ENCODE results near the gene AEN.

Gene AEN

DNA sequence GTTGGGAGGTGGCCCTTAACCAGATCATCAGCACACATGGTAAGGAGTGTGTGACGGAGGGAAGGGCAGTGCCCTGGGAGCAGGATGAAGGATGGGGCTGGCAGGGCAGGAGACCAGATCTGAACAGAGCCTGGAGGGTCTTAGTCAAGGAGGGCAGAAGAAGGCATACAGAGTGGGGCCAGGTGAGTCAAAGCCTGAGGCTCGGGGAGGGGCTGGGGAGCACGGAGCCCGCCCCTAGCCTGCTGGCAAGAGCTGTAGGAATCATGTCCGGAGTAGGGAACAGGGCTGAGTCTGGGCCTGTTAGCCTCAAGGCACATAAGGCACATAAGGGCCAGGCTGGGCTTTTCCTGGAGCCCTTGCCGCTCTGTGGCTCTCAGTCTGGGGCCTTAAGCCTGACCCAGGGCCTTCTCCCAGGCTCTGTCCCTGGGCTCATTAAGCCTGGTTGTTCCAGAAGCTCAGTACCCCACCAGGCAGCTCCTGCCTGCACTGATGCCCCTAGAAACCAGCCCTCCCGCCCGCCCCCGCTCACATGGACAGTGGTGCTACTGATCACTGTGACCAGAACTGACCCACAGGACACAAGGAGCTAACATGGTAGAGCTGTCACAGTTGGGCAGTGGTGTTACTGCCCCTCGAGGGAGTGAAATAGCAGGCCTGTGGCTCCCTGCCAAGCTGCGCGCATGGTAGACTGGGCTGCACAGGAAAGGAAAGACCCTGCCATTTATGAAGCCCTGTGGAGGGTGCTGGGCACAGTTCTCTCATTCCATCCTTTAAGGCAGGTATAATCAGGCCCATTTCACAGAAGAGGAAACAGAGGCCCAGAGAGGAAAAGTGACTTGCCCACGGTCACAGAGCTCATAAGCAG is 32.3 kb downstream of the AEN start:
- DNase-seq (ENCODE audit: low read depth) = no peak
- no peak overlapping the region for H3K4me3 ChIP-seq (ENCODE audit: low read depth, low read length)
- TF ChIP-seq, protein P1, sequence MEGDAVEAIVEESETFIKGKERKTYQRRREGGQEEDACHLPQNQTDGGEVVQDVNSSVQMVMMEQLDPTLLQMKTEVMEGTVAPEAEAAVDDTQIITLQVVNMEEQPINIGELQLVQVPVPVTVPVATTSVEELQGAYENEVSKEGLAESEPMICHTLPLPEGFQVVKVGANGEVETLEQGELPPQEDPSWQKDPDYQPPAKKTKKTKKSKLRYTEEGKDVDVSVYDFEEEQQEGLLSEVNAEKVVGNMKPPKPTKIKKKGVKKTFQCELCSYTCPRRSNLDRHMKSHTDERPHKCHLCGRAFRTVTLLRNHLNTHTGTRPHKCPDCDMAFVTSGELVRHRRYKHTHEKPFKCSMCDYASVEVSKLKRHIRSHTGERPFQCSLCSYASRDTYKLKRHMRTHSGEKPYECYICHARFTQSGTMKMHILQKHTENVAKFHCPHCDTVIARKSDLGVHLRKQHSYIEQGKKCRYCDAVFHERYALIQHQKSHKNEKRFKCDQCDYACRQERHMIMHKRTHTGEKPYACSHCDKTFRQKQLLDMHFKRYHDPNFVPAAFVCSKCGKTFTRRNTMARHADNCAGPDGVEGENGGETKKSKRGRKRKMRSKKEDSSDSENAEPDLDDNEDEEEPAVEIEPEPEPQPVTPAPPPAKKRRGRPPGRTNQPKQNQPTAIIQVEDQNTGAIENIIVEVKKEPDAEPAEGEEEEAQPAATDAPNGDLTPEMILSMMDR (IDR thresholded peaks at IDR 0.05; ENCODE audit: low read depth, low read length, missing control alignments) = no peak
- in situ Hi-C loops (cut with HindIII; ENCODE audit: low sequenced_read_pairs) = loop anchor here (25.0 kb wide), 1 partner anchor 359 kb away; no protein-coding TSS in a partner anchor

DNA sequence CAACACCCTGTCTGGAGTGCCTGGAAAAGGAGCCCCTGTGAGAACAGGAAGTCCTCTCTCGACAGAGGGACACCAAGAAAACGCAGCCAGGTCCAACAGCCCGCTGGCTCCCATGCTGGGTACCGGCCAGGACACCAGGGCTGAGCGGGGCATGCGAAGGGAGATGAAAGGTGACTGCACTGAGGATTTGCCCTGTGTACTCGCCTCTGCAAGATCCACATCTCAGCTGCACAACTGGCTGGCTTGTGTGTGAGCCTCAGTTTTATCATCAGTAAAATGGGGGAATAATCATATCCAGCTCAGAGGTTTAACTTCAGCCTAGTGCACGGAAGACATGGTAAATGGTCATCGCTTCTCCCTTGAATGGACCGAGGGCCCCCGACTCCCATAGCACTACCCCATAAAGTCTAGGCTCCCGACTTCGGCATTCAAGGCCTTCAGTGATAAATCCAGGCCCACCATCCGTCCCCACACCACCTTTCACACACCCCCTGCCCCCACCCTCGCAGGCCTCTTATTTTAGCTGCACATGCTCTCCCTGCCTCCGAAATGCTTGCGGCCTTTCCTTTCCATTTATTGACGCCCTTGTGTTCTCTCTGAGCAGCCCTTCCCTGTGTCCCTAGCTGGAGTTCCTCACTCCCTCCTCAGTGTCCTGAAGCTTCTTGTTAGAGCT is 33.4 kb downstream of the AEN start:
- TF ChIP-seq, protein P1 (IDR thresholded peaks at IDR 0.05; ENCODE audit: low read depth, low read length, missing control alignments) = no peak
- no peak for DNase-seq (ENCODE audit: low read depth)
- H3K4me3 ChIP-seq (ENCODE audit: low read depth, low read length) = no peak overlapping the region
- in situ Hi-C loops (cut with HindIII; ENCODE audit: low sequenced_read_pairs) = loop anchor here (25.0 kb wide), 1 partner anchor 358 kb away; no protein-coding TSS in a partner anchor

- no peak for DNase-seq (ENCODE audit: low read depth)
- H3K4me3 ChIP-seq (ENCODE audit: low read depth, low read length) = no peak overlapping the region
- in situ Hi-C loops (cut with HindIII; ENCODE audit: low sequenced_read_pairs) = loop anchor here (25.0 kb wide), 1 partner anchor 357 kb away; no protein-coding TSS in a partner anchor
- TF ChIP-seq, protein P1 (IDR thresholded peaks at IDR 0.05; ENCODE audit: low read depth, low read length, missing control alignments) = no peak
These were observed 34.0 kb downstream of the AEN start for GRCh38 chr15:88655103-88655553.

- in situ Hi-C loops (cut with HindIII; ENCODE audit: low sequenced_read_pairs) = loop anchor here (25.0 kb wide), 1 partner anchor 356 kb away; no protein-coding TSS in a partner anchor
- TF ChIP-seq, protein P1 (IDR thresholded peaks at IDR 0.05; ENCODE audit: low read depth, low read length, missing control alignments) = no peak
- H3K4me3 ChIP-seq (ENCODE audit: low read depth, low read length) = no peak overlapping the region
- no peak for DNase-seq (ENCODE audit: low read depth)
These were observed 34.8 kb downstream of the AEN start for GRCh38 chr15:88655800-88656488.

DNA sequence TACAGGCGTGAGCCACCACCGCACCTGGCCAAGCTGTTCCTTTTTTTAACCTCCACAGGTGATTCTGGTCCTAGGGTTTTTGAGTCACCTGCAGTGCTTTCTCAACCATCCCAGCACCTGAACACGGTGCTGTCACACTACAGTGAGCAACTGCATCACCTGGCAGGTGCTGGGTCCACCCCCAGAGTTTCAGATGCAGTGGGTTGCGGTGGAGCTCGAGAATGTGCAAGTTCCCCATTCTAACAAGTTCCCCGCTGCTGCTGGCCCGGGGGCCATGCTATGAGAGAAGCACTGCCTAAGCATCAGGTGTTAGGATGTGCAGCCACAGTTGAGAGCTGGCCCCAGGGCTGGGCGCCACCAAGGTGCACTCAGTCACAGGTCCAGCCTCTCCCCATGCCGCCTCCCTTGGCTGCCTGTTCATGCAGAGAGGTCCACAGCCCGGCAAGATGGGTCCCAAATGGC is 35.7 kb downstream of the AEN start:
- TF ChIP-seq, protein P1 (IDR thresholded peaks at IDR 0.05; ENCODE audit: low read depth, low read length, missing control alignments) = no peak
- no peak overlapping the region for H3K4me3 ChIP-seq (ENCODE audit: low read depth, low read length)
- in situ Hi-C loops (cut with HindIII; ENCODE audit: low sequenced_read_pairs) = loop anchor here (25.0 kb wide), 1 partner anchor 356 kb away; no protein-coding TSS in a partner anchor
- DNase-seq (ENCODE audit: low read depth) = no peak
